Glutamatergic neuron (in vitro differentiated cells): ENCODE measurements around the gene ZNF418. TPM values are rescaled to one million over a fixed set of nuclear protein-coding genes. Genes with fewer than 3 reads are reported as not detected.
"Not testable (repeated sequence)": the region's sequence is repeated elsewhere in the genome, so short reads cannot be mapped to it uniquely, and the experiment has no call there.

ENCODE experiments used
- DNase-seq: peaks from one replicate; pipeline ENCODE4 v3.0.0; 2022
- H3K27ac Mint-ChIP-seq: one replicate; pipeline ENCODE4 v1.8.0; 2020; ENCODE audit warnings: mild to moderate bottlenecking, mixed read lengths, inconsistent platforms; ENCODE audit not compliant: unreplicated experiment
- H3K27me3 Mint-ChIP-seq: one replicate; pipeline ENCODE4 v1.8.0; 2020; ENCODE audit warnings: mild to moderate bottlenecking, moderate library complexity, mixed read lengths, inconsistent platforms; ENCODE audit not compliant: unreplicated experiment
- H3K36me3 Mint-ChIP-seq: one replicate; pipeline ENCODE4 v1.8.0; 2020; ENCODE audit warnings: mild to moderate bottlenecking, mixed read lengths, inconsistent platforms; ENCODE audit not compliant: unreplicated experiment
- H3K4me1 Mint-ChIP-seq: one replicate; pipeline ENCODE4 v1.8.0; 2020; ENCODE audit warnings: mild to moderate bottlenecking, low read depth, mixed read lengths, inconsistent platforms; ENCODE audit not compliant: unreplicated experiment
- H3K4me3 Mint-ChIP-seq: one replicate; pipeline ENCODE4 v1.8.0; 2020; ENCODE audit warnings: mild to moderate bottlenecking, mixed read lengths, inconsistent platforms; ENCODE audit not compliant: unreplicated experiment
- H3K9me3 Mint-ChIP-seq: one replicate; pipeline ENCODE4 v1.8.0; 2020; ENCODE audit warnings: mild to moderate bottlenecking, moderate library complexity, mixed read lengths, inconsistent platforms; ENCODE audit not compliant: unreplicated experiment
- CTCF ChIP-seq: fragments of 200-600 bp; sonication (generic); IDR thresholded peaks from one replicate; pipeline ENCODE4 v1.5.0; 2021; ENCODE audit not compliant: partially characterized antibody, unreplicated experiment
- total RNA-seq: library from RNA; stranded (reverse); fragmentation: NEBNext Ultra II Directional; extraction: Animal tissue kit (Norgen Biotek cat#: 25700); gene quantifications from one replicate; pipeline ENCODE4 v1.2.1, GENCODE V29; 2021; ENCODE audit not compliant: unreplicated experiment

The ZNF418 gene
- total RNA-seq, 1 donor from 2014 or later, result 25.4 TPM

- Mint-ChIP-seq H3K4me3 (peak overlapping the region; percentile 90), H3K4me1 (peaks cover 8% of the 10 kb centered on the region), H3K9me3 (peaks cover 8% of the 10 kb centered on the region), H3K27ac (no peak overlapping the region), H3K36me3 (peaks cover 23% of the 10 kb centered on the region), H3K27me3 (peaks cover 4% of the 10 kb centered on the region)
- no peak for DNase-seq
- no peak for TF ChIP-seq CTCF
These were observed 11.9 kb upstream of the ZNF418 start for GRCh38 chr19:57947088-57947418.

GRCh38 chr19:57946316-57946715 is 11.1 kb upstream of the ZNF418 start:
- Mint-ChIP-seq H3K27ac (peak overlapping the region; percentile 9), H3K4me3 (peak overlapping the region; percentile 87), H3K27me3 (peaks cover 4% of the 10 kb centered on the region), H3K9me3 (peaks cover 8% of the 10 kb centered on the region), H3K36me3 (peaks cover 26% of the 10 kb centered on the region), H3K4me1 (peaks cover 8% of the 10 kb centered on the region)
- TF ChIP-seq CTCF, result no peak
- DNase-seq, result no peak

- H3K9me3 Mint-ChIP-seq, result peaks cover 3% of the 10 kb centered on the region
- peaks cover 5% of the 10 kb centered on the region for H3K27me3 Mint-ChIP-seq
- no peak overlapping the region for H3K27ac Mint-ChIP-seq
- no peak for TF ChIP-seq CTCF
- H3K4me1 Mint-ChIP-seq, result peaks cover 6% of the 10 kb centered on the region
- peaks cover 33% of the 10 kb centered on the region for H3K36me3 Mint-ChIP-seq
- DNase-seq, result no peak
- H3K4me3 Mint-ChIP-seq, result no peak overlapping the region
These were observed 6.4 kb upstream of the ZNF418 start for GRCh38 chr19:57941593-57941992.

GRCh38 chr19:57935731-57936130 is 529 bp upstream of the ZNF418 start:
- H3K27me3 Mint-ChIP-seq, result peaks cover 8% of the 10 kb centered on the region
- no peak for TF ChIP-seq CTCF
- DNase-seq, result no peak
- no peak overlapping the region for H3K27ac Mint-ChIP-seq
- H3K9me3 Mint-ChIP-seq, result peaks cover 12% of the 10 kb centered on the region
- peaks cover 27% of the 10 kb centered on the region for H3K36me3 Mint-ChIP-seq
- H3K4me1 Mint-ChIP-seq, result peaks cover 2% of the 10 kb centered on the region
- peak overlapping the region; percentile 98 for H3K4me3 Mint-ChIP-seq

DNA sequence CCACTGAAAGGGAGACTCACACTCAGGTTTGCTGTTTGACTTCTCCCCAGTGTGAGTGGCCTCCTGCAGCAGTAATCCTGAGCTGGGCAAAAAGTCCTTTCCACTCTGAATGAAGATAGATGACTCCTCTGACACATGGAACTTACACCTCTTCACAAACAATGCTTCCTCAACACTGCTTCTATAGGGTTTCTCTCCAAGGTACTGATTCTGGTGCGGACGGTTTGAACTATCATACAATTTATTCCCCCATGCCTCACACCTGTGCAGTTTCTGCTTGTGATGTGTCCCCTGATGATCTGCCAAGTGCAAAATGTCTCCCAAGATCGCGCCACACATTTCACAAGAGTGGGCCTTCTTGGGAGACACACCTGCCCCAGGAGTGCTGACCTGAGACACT is 7.6 kb downstream of the ZNF418 start:
- Mint-ChIP-seq H3K27ac (no peak overlapping the region), H3K9me3 (peaks cover 22% of the 10 kb centered on the region)
- DNase-seq, result no peak

GRCh38 chr19:57916168-57916995 is 18.8 kb downstream of the ZNF418 start, which contains the start of gene ZNF417:
Gene ZNF417, minus strand, starts transcription at chr19:57916592. Its CDS starts 181 bp downstream, at chr19:57916411.
- not testable (repeated sequence) for H3K27me3 Mint-ChIP-seq, H3K4me1 Mint-ChIP-seq
- H3K36me3 Mint-ChIP-seq, result peaks cover 17% of the 10 kb centered on the region

More for the DNA sequence above, 7.6 kb downstream of the ZNF418 start:
- Mint-ChIP-seq H3K4me1 (no peaks in the 10 kb centered on the region), H3K36me3 (peaks cover 61% of the 10 kb centered on the region), H3K4me3 (no peak overlapping the region), H3K27me3 (peaks cover 4% of the 10 kb centered on the region)
- no peak for TF ChIP-seq CTCF

More at GRCh38 chr19:57916168-57916995, 18.8 kb downstream of the ZNF418 start, which contains the start of gene ZNF417:
- DNase-seq, result peak; percentile 86
- Mint-ChIP-seq H3K27ac (peak within 1 kb of the TSS; percentile 28), H3K4me3 (peak within 1 kb of the TSS; percentile 92), H3K9me3 (peaks cover 12% of the 10 kb centered on the region)
